Fibroblast of mammary gland (primary cell): ENCODE results near the gene PTRH1.

Experiments used
- DNase-seq: peaks from one replicate; pipeline ENCODE4 v3.0.0-alpha.2; 2010; ENCODE audit warnings: low read depth
- H3K4me3 ChIP-seq: 2 replicates; pipeline ENCODE4 v1.5.1; 2011; ENCODE audit warnings: low read depth, mild to moderate bottlenecking, low read length, moderate library complexity; ENCODE audit not compliant: control insufficient read depth
- TF ChIP-seq, protein P1 (sequence below): conservative IDR thresholded peaks from 2 replicates; pipeline ENCODE4 v1.5.1; 2011; ENCODE audit warnings: low read depth, low read length, inconsistent platforms; ENCODE audit not compliant: control insufficient read depth, insufficient read depth

The PTRH1 gene

DNA sequence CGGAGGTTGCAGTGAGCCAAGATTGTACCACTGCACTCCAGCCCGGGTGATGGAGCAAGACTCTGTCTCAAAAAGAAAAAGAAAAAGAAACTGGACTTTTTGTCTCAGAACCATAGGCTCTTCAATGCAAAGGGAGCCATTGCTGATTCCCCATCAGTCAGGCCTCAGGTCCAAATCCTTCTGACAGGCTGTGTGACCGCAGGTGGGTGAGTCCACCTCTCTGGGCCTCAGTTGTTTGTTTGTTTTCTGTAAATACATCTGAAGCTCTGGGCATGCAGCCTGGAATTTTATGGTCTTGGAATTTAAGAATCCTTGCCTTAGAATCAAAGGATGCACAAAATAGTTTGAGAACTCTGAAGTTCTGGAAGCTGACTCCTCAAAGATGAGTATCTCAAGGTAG, 40.8 kb upstream of the PTRH1 start:
- DNase-seq = no peak
- H3K4me3 ChIP-seq = no peak overlapping the region
- TF ChIP-seq, protein P1, sequence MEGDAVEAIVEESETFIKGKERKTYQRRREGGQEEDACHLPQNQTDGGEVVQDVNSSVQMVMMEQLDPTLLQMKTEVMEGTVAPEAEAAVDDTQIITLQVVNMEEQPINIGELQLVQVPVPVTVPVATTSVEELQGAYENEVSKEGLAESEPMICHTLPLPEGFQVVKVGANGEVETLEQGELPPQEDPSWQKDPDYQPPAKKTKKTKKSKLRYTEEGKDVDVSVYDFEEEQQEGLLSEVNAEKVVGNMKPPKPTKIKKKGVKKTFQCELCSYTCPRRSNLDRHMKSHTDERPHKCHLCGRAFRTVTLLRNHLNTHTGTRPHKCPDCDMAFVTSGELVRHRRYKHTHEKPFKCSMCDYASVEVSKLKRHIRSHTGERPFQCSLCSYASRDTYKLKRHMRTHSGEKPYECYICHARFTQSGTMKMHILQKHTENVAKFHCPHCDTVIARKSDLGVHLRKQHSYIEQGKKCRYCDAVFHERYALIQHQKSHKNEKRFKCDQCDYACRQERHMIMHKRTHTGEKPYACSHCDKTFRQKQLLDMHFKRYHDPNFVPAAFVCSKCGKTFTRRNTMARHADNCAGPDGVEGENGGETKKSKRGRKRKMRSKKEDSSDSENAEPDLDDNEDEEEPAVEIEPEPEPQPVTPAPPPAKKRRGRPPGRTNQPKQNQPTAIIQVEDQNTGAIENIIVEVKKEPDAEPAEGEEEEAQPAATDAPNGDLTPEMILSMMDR = no peak

DNA sequence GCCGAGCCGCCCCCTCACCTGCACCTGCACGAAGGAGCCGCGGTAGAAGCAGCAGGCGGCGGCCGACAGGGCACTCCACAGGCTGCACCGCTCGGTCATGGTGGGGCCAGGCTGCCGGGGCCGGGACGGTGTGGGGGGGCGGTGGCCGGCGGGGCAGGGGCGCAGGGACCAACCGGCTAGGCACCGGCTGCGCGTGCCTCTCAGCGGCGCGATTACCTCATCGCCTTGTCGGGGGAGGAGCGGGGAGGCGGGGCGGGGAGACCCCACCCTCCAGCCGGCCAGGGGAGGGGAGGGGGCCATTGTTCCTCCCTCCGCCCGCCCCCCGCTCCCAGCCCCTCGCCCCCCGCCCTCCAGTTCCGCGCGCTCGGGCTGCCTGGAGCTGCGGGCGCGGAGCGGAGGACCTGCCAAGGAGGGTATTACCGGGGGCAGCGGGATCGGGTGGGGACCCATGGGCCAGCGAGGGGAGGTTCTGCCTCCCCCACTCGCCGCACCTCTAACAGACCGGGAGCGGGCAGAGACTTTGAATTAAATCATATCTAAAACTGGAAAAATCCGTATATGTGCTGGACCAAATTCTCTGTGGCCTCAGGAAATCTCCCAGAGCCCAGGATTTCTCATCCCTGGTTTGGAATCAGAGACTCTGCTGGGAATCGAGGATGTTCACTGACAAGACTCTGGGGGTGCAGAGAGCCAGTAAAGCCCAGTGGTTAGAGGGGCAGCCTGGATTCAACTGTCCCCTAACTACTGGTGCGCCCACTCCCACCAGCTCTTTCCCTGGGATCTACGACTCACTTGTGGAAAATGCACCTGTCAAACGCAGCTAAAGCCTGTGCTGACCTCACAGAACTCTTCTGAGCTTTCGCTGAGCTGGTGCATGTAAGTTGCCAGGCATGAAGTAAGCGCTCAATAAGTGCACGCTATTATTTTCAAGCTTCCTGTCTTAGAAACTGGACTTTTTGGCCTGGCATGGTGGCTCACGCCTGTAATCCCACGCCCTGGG, 39.9 kb upstream of the PTRH1 start:
- DNase-seq = no peak
- H3K4me3 ChIP-seq = no peak overlapping the region
- TF ChIP-seq, protein P1 = no peak

DNA sequence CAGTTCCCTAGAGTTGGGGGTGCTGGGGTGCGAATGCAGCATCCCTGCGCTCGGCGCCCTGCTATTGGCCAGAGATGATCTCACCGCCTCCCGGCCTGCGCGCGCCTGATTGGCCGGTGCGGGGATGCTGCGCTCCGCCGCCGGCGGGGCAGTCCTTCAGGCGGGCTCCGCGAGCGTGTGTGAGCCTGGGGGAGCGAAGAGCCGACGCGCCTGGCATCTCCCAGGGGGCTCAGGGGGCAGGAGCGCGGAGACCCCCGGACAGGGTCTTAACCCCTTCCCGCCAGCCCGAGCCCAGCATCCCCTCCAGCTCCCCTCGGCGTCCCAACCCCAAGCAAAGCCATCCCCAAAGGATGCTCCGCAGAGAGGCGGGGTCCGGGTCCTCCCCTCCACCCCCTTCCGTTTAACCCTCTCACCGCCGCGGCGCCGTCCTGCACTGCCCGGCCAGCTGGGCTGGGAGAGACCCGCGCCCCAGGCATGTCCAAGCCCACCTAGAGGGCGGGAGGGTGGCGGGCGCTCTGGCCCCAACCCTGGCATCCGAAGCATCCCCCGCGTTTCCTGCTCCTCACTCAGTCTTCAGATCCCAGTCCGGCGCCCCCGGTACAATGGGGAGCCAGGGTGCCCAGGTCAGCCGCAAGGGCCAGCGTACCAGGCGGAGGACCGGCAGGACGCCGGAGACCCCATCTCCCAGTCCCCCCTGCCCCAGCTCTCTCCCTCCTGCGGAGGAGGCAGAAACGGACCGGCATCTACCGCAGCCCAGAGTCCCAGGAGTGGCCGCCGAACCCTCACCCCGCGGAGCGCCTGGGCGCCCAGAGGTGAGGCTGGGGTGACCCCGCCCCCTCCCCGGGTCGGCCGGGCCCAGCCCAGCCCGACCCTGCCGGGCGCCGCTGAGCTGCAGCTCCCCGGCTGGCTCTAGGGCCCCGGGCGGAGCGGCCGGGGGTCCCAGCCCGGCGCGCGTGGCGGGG, 38.9 kb upstream of the PTRH1 start:
- no peak for DNase-seq
- TF ChIP-seq, protein P1 = no peak
- H3K4me3 ChIP-seq = no peak overlapping the region

DNA sequence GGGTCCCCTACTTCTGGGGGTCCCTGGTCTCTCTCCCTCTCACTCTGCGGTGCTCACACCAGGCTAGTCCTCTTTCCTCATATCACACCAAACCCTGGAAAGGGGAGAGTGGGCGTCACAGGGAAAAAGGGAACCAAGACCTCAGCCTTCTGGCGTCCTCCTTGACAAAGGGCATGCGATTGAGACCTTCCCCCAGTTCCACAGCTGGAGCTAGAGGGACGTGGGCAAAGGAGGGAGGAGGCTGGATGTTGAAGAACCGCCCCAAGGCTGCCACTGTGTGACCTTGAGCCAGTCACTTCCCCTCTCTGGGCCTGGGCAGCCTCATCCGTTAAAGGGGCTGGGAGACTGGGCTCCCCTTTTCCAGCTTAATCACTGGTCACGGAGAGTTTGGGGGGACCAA, 38.2 kb upstream of the PTRH1 start:
- no peak overlapping the region for H3K4me3 ChIP-seq
- TF ChIP-seq, protein P1 = no peak
- no peak for DNase-seq

DNA sequence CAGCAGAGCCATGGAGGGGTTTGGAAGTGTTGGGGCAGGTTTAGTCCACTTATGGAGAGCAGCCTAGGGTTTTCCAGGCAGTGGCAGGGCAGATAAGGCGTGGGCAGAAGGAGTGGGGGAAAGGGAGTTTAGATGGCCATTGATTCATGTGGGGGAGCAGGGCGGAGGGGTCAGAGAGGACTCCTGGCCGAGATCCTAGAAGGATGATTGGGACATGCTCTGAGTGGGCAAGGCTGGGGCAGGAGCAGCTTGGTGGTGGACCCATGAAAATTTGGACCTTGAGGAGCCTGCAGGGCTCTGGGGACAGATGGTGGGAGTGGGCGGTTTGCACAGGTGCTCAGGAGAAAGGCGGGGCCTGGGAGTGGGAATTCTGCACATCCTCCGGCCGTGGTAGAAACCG, 37.7 kb upstream of the PTRH1 start:
- H3K4me3 ChIP-seq = no peak overlapping the region
- TF ChIP-seq, protein P1 = no peak
- DNase-seq = no peak

DNA sequence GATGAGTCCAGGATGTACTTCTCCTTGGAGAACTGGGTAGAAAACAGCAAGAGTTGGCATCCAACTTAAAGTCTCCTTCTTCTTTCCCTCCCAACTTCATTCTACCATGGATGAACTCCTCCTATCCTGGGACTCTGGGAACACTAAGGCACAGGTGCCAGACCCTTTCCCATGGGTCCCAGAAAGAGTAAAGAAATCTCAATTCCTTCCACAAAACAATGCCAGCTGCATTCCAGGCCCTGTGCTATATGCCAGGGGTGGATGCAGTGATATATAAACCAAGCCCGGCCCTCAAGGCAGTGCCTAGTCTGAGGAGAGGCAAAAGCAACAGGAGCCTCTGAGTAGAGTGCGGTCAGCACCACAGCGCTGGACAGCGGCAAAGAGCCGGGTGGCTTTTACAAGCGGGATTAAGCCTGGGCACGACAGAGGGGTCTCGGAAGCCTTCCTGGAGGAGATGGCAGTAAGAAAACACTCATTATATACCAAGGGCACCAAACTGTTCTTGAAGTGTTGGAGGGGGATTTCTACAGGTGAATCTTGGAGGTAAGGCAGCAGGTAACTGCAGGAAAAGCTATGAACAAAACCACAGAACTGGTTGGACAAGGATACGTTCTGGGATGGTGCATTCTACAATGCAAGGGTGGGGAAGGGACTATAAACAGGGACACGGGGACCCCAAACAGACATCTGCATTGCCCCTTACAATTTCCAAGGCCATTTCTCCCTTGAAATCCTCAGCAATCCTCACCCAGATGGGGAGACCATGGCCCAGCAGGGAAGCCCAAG, 36.0 kb upstream of the PTRH1 start:
- peak; percentile 15 for DNase-seq
- TF ChIP-seq, protein P1 = no peak
- H3K4me3 ChIP-seq = no peak overlapping the region
